AG04449 (cell line): ENCODE data around the gene MNX1.

Experiments used
- CTCF ChIA-PET: fragments of 350-600 bp; formaldehyde crosslinking; extraction: SDS; loops from one replicate; lab custom pipeline; 2021; ENCODE audit warnings: antibody characterized with exemption; lab: Yijun Ruan, JAX
- POLR2A ChIA-PET: fragments of 400-600, 350-600 bp; formaldehyde crosslinking; extraction: SDS; loops from one replicate; lab custom pipeline; 2020; ENCODE audit warnings: antibody characterized with exemption, inconsistent platforms; lab: Yijun Ruan, JAX
- DNase-seq: peaks from one replicate; pipeline ENCODE4 v3.0.0-alpha.2; 2010; ENCODE audit warnings: low read depth, low spot score
- H3K4me3 ChIP-seq: 2 replicates; pipeline ENCODE4 v1.5.1; 2011; ENCODE audit warnings: low read depth, mild to moderate bottlenecking, control low read depth, low read length
- CTCF ChIP-seq: IDR thresholded peaks from one replicate; pipeline ENCODE4 v1.5.1; 2011; ENCODE audit warnings: mild to moderate bottlenecking, moderate library complexity, low read length, control low read depth, inconsistent platforms; ENCODE audit not compliant: insufficient read depth; ENCODE audit errors: missing control alignments

Gene MNX1

GRCh38 chr7:157027568-157028198, 17.2 kb upstream of the MNX1 start:
- no peak for TF ChIP-seq CTCF
- DNase-seq = no peak
- CTCF ChIA-PET = no interaction called here
- POLR2A ChIA-PET = no interaction called here
- no peak overlapping the region for H3K4me3 ChIP-seq

GRCh38 chr7:157024716-157025115, 14.3 kb upstream of the MNX1 start:
- no peak for DNase-seq
- TF ChIP-seq CTCF = no peak
- ChIA-PET POLR2A (no interaction called here), CTCF (no interaction called here)
- H3K4me3 ChIP-seq = no peak overlapping the region

GRCh38 chr7:157023589-157023905, 13.1 kb upstream of the MNX1 start:
- CTCF ChIA-PET = no interaction called here
- no peak for DNase-seq
- POLR2A ChIA-PET = no interaction called here
- no peak for TF ChIP-seq CTCF
- no peak overlapping the region for H3K4me3 ChIP-seq

GRCh38 chr7:157022681-157023588, 12.5 kb upstream of the MNX1 start:
- ChIA-PET CTCF (interaction anchor here (1.1 kb wide), 1 partner anchor 10 kb away, joined by 3 read pairs; no protein-coding TSS in a partner anchor), POLR2A (no interaction called here)
- H3K4me3 ChIP-seq = no peak overlapping the region
- no peak for DNase-seq
- TF ChIP-seq CTCF = no peak

GRCh38 chr7:157021871-157022680, 11.6 kb upstream of the MNX1 start:
- H3K4me3 ChIP-seq = no peak overlapping the region
- CTCF ChIA-PET = interaction anchor here (1.1 kb wide), 1 partner anchor 9 kb away, joined by 3 read pairs; no protein-coding TSS in a partner anchor
- no peak for DNase-seq
- POLR2A ChIA-PET = no interaction called here
- no peak for TF ChIP-seq CTCF
